K562 (cell line): ENCODE data around the gene HSPA1B. TPM values are rescaled to one million over a fixed set of nuclear protein-coding genes. Genes with fewer than 3 reads are reported as not detected.

Source experiments
- CEBPB ChIP-seq: fragments of 450-650 bp; IDR thresholded peaks from 2 replicates; pipeline ENCODE4 v1.6.1; 2016; ENCODE audit warnings: missing genetic modification characterization, missing compliant biosample characterization
- CXXC5 ChIP-seq: fragments of 250-450 bp; sonication (Bioruptor Pico); IDR thresholded peaks from 2 replicates; pipeline ENCODE4 v1.8.0; 2022; ENCODE audit warnings: inconsistent platforms, mild to moderate bottlenecking, moderate library complexity
- ELF2 ChIP-seq: fragments of 250-450 bp; sonication (Bioruptor Pico); IDR thresholded peaks from 2 replicates; pipeline ENCODE4 v1.5.0; 2021; ENCODE audit warnings: mild to moderate bottlenecking
- EZH2 ChIP-seq: IDR thresholded peaks from 2 replicates; pipeline ENCODE4 v1.6.1; 2012; ENCODE audit warnings: low read depth, mild to moderate bottlenecking, inconsistent platforms, low read length, borderline replicate concordance
- ILK ChIP-seq: fragments of 450-650 bp; IDR thresholded peaks from 2 replicates; pipeline ENCODE4 v1.6.1; 2016; ENCODE audit warnings: missing genetic modification characterization, low read depth, mild to moderate bottlenecking, missing compliant biosample characterization, moderate library complexity, borderline replicate concordance
- MTA2 ChIP-seq: fragments of 450-650 bp; IDR thresholded peaks from 2 replicates; pipeline ENCODE4 v1.6.1; 2016; ENCODE audit warnings: low read depth
- NR2C1 ChIP-seq, 2 experiments: fragments of 450-650 bp; IDR thresholded peaks; 2 replicates each; pipeline ENCODE4 v1.6.1; 2017; ENCODE audit warnings: mild to moderate bottlenecking in 2 of 2, antibody characterized with exemption in 1 of 2, inconsistent platforms in 1 of 2, missing compliant biosample characterization in 1 of 2, missing genetic modification characterization in 1 of 2
- NR2F6 ChIP-seq: fragments of 450-650 bp; formaldehyde crosslinking; IDR thresholded peaks from 2 replicates; pipeline ENCODE4 v1.4.0; 2020; ENCODE audit warnings: mild to moderate bottlenecking
- NR4A1 ChIP-seq, 2 experiments: fragments of 250-450 bp in 1 of 2; fragments of 450-650 bp in 1 of 2; sonication (Bioruptor Pico) in 1 of 2; IDR thresholded peaks; 2 replicates each; pipeline versions ENCODE4 v1.4.0 to v1.6.1; 2016 to 2020; ENCODE audit warnings: mild to moderate bottlenecking in 2 of 2, missing compliant biosample characterization in 1 of 2, missing genetic modification characterization in 1 of 2, moderate library complexity in 1 of 2
- PRMT5 ChIP-seq: sonication (generic); formaldehyde crosslinking; IDR thresholded peaks from 2 replicates; pipeline ENCODE4 v1.5.0; 2020; ENCODE audit warnings: missing genetic modification reagents
- PYGO2 ChIP-seq: fragments of 450-650 bp; IDR thresholded peaks from 2 replicates; pipeline ENCODE4 v1.6.1; 2016; ENCODE audit warnings: mild to moderate bottlenecking, missing genetic modification characterization, moderate library complexity, missing compliant biosample characterization
- RCOR1 ChIP-seq, 2 experiments: IDR thresholded peaks; 2 replicates each; pipeline ENCODE4 v1.6.1; 2012; ENCODE audit warnings: low read depth in 2 of 2, low read length in 2 of 2, borderline replicate concordance in 1 of 2, improper control_type of control experiment in 1 of 2
- SIN3A ChIP-seq, 2 experiments: fragments of 150-350 bp in 1 of 2; IDR thresholded peaks; 2 replicates each; pipeline ENCODE4 v1.6.1; 2011 to 2016; ENCODE audit warnings: borderline replicate concordance in 2 of 2, low read depth in 2 of 2, low read length in 2 of 2, mild to moderate bottlenecking in 2 of 2, moderate library complexity in 2 of 2; ENCODE audit not compliant: control insufficient read depth in 1 of 2
- SMARCA4 ChIP-seq: fragments of 450-650 bp; IDR thresholded peaks from 2 replicates; pipeline ENCODE4 v1.6.1; 2016
- STAG1 ChIP-seq: sonication (generic); formaldehyde crosslinking; IDR thresholded peaks from 2 replicates; pipeline ENCODE4 v1.5.0; 2020; ENCODE audit warnings: missing genetic modification reagents, borderline replicate concordance
- VEZF1 ChIP-seq: fragments of 200-800 bp; sonication (Bioruptor generic); IDR thresholded peaks from 2 replicates; pipeline ENCODE4 v1.6.1; 2017; ENCODE audit warnings: missing genetic modification characterization, missing compliant biosample characterization
- polyA plus RNA-seq, 8 experiments: library from polyadenylated mRNA; depleted of rRNA in 4 of 8; stranded (reverse) in 5 of 8; unstranded in 3 of 8; fragments of >200 nt; fragmentation: Nextera tagmentation in 2 of 8; fragmentation: Illumina TruSeq in 1 of 8; extraction: Ambion mirVana in 2 of 8; extraction: Trizol in 1 of 8; gene quantifications; 2 replicates each; pipeline versions ENCODE4 v1.2.1 to v1.2.3, GENCODE V29; 2011 to 2014; ENCODE audit warnings: inconsistent platforms in 1 of 8, missing spikeins in 1 of 8
- total RNA-seq, 7 experiments: library from RNA; depleted of rRNA in 6 of 7; stranded (reverse); fragments of >200 nt in 6 of 7; fragmentation: Illumina TruSeq in 2 of 7; extraction: Trizol in 2 of 7; gene quantifications; 2 replicates each; pipeline versions ENCODE4 v1.2.1 to v1.2.3, GENCODE V29; 2011 to 2021; ENCODE audit warnings: low replicate concordance in 1 of 7
- TF ChIP-seq, protein P1 (sequence below): fragments of 200-800 bp; sonication (Bioruptor generic); IDR thresholded peaks from 2 replicates; pipeline ENCODE4 v1.6.1; 2017; ENCODE audit warnings: missing genetic modification characterization, missing compliant biosample characterization
- TF ChIP-seq, protein P2 (sequence below): sonication (generic); formaldehyde crosslinking; IDR thresholded peaks from 2 replicates; pipeline ENCODE4 v1.8.0; 2022; ENCODE audit warnings: mild to moderate bottlenecking, missing genetic modification reagents, borderline replicate concordance

The HSPA1B gene
- total and polyA plus RNA-seq, 9 of the 15 experiments (the other 6 are each of a cell fraction or from before 2014, with no cell fraction given): 0.27 to 227 (median 51.2) TPM

GRCh38 chr6:31813465-31813849, 14.1 kb upstream of the HSPA1B start (continued):
- TF ChIP-seq, protein P1, sequence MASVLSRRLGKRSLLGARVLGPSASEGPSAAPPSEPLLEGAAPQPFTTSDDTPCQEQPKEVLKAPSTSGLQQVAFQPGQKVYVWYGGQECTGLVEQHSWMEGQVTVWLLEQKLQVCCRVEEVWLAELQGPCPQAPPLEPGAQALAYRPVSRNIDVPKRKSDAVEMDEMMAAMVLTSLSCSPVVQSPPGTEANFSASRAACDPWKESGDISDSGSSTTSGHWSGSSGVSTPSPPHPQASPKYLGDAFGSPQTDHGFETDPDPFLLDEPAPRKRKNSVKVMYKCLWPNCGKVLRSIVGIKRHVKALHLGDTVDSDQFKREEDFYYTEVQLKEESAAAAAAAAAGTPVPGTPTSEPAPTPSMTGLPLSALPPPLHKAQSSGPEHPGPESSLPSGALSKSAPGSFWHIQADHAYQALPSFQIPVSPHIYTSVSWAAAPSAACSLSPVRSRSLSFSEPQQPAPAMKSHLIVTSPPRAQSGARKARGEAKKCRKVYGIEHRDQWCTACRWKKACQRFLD: no peak; the same call in 1 of the 2 replicates
- TF ChIP-seq PRMT5 (CRISPR knock-in tag) (no peak), NR4A1 (CRISPR knock-in tag; IDR thresholded peaks at IDR 0.05) (no peak), NR4A1 (tag; IDR thresholded peaks at IDR 0.05) (peak; percentile 80; the same call in 1 of the 2 replicates), NR2F6 (CRISPR knock-in tag) (no peak), STAG1 (CRISPR knock-in tag) (no peak), ELF2 (peak; percentile 50; the same call in 1 of the 2 replicates), RCOR1 (IDR thresholded peaks at IDR 0.05; ENCODE audit: borderline replicate concordance in 1 of 2, low read depth in 2 of 2, low read length in 2 of 2) (0 out of 4 replicates have a peak, but pooled peaks of 1 of the 2 experiments have one; percentile 1), SIN3A (IDR thresholded peaks at IDR 0.05; ENCODE audit: borderline replicate concordance in 2 of 2, control insufficient read depth in 1 of 2, low read depth in 2 of 2, low read length in 2 of 2) (no peak), PYGO2 (tag) (peak; percentile 60; the same call in 1 of the 2 replicates), ILK (peak; percentile 67), VEZF1 (CRISPR knock-in tag) (no peak), MTA2 (no peak), CXXC5 (0 out of 2 replicates have a peak, but pooled peaks have one; percentile 3), SMARCA4 (no peak; the same call in 1 of the 2 replicates), EZH2 (no peak), NR2C1 (IDR thresholded peaks at IDR 0.05) (no peak), NR2C1 (tag; IDR thresholded peaks at IDR 0.05) (peak; percentile 49), CEBPB (tag) (no peak; the same call in 1 of the 2 replicates)
- TF ChIP-seq, protein P2, sequence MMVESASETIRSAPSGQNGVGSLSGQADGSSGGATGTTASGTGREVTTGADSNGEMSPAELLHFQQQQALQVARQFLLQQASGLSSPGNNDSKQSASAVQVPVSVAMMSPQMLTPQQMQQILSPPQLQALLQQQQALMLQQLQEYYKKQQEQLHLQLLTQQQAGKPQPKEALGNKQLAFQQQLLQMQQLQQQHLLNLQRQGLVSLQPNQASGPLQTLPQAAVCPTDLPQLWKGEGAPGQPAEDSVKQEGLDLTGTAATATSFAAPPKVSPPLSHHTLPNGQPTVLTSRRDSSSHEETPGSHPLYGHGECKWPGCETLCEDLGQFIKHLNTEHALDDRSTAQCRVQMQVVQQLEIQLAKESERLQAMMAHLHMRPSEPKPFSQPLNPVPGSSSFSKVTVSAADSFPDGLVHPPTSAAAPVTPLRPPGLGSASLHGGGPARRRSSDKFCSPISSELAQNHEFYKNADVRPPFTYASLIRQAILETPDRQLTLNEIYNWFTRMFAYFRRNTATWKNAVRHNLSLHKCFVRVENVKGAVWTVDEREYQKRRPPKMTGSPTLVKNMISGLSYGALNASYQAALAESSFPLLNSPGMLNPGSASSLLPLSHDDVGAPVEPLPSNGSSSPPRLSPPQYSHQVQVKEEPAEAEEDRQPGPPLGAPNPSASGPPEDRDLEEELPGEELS (CRISPR knock-in tag): 0 out of 2 replicates have a peak, but pooled peaks have one; percentile 44
